ENCODE measurements around the gene NLRC5.
"Not testable (repeated sequence)": the region's sequence is repeated elsewhere in the genome, so short reads cannot be mapped to it uniquely, and the experiment has no call there.

NLRC5 gene

GRCh38 chr16:56984639-56985038, 4.7 kb upstream of the NLRC5 start:
- DNase-seq: no peak

DNA sequence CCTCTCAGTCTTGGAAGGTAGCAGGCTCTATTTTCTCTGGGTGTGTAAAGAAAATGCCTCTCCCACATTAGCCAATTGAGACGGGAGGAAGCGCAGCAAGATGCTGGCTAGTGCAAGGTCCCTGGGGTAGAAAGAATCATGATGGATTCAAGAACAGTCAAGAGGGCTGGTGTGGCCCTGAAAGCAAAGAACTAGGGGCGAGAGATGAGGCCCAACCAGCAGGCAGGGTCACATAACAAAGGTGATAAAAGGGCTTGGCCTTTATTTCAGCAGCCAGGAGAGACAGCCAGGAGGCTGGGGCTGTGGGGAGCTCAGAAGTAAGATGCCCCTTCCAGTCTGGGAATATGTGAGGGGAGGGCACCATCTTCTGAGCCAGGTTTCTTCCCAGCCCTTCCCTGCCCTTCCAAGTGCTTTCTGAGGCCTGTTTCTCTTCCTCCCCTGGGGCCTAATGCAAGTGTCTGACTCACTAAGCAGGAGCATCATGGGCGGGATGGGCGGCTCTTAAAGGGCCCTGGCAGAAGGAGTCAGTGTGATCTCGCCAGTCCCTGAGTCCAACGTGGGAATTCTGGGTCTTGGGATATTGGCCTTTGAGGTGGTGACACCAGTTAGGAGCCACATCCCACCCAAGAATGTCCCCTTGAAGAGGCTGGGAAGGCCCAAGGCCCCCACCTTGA, 3.9 kb upstream of the NLRC5 start:
- DNase-seq: no peak

GRCh38 chr16:56985962-56986360, 3.4 kb upstream of the NLRC5 start:
- DNase-seq: no peak

- no peak for DNase-seq
Measured at GRCh38 chr16:56986361-56986760, 3.0 kb upstream of the NLRC5 start.

- not testable (repeated sequence) for DNase-seq
Measured at GRCh38 chr16:56986908-56987307, 2.4 kb upstream of the NLRC5 start.

DNA sequence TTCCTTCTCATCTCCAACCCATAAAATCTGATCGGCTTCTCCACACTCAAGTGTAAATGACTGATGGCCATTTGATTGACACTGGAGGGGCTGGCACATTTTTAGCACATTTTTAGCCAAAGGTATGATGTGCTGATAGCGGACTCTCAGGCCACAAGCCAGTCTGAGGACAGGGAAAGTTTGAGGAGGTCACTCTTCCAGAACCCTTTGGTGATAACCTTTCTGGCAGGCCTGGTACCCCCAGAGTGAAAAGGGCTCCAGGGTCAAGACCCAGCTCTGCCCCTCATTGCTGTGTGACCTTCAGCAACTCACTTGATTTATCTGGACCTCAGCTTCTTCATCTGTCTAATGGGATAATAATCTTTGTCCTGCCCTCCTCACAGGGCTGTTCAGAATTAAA, 1.7 kb upstream of the NLRC5 start:
- DNase-seq: peak; percentile 17

DNA sequence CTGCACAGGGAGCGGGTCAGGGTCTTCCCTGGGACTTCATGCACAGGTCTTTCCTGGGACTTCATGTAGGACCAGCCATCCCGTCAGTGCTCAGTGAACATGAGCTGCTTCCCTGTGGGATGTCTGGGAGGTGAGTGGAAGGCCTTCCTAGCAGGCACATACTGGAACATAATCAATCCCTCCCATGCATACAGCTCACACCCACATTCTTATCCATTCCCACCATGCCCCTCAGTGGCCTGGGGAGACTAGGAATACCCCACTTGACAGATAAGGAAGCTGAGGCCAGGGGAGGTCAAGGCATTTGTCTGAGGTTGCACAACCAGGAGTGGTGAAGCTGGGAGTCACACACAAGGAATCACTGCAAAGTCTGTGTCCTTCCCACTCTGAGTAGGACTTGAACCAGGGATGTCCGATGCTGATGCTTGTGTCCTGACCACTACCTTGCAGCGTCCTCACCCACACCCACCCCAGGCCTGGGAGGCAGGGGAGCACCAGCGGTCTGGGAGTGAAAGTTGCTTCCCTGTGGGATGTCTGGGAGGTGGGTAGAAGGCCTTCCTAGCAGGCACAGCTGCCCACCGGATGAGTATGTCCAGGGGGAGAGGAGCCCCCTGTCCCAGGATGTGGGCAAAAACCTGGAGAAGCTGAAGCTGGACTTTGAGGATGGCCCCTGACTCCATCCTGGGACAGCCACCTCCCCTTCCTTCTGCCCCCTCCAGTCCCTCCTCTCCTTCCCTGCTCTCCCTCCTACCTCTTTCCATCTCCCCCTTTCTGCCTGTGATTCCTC, 1.0 kb upstream of the NLRC5 start:
- DNase-seq: peak; percentile 24

GRCh38 chr16:56989988-56990387, 631 bp downstream of the NLRC5 start:
- peak; percentile 20 for DNase-seq

DNA sequence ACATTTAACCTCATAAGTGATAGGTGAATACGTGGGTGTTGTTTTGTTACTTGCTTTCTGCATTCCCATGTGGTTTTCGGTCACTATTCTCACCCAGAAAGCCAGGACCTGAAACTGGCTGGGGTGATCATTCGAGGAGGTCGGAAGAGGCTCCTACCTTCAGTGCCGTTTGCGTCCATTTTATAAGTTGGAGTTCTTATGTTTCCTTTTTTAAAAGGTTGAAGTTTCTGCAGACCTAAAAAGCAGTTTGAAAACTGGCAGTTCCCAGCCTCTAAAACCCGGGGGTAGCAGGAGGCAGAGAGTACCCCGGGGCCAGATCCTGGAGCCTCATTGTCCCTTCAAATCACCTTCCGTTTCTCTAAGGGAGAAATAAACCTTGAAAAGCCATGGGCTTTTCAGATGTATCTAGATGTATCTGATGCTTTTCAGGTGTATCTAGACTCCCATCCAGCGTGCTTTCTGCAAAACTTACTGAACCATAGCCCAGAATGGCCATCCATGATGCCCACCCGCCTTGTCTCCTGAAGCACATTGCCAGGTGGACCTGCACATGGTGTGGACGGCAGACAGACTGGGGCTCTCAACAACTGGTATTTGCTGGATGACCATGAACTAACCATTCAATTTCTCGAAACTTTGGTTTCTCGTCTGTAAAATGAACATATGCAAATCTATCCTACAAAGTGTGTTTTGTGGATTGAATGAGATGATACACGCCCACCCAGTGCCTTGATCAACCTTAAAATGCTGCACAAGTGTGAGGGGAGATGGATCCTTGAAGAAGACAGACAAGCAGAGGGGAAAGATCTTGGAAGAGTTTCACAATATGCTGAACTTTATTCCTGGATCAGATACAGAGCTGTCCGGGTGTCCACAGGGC, 1.3 kb downstream of the NLRC5 start:
- DNase-seq: peak; percentile 29

- peak; percentile 17 for DNase-seq
Measured at GRCh38 chr16:56992431-56992830, 3.1 kb downstream of the NLRC5 start.

DNA sequence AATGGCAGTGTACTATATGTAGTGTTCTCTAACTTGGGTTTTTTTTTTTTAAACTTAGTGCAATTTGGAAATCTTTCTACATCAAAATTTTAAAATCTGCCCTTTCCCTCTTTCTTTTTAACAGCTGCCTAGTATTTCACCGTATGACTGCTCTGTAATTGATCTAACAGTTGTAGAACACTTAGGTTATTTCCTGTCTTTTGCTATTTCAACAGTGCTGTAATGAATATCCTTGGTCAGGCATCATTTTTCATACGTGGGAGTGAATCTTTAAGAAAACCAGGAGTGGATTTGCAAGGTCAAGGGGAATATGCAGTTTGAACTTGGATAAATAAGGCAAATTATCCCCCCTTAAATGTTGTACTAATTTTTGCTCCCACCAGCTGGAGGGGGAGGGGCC, 3.8 kb downstream of the NLRC5 start:
- DNase-seq: no peak

DNA sequence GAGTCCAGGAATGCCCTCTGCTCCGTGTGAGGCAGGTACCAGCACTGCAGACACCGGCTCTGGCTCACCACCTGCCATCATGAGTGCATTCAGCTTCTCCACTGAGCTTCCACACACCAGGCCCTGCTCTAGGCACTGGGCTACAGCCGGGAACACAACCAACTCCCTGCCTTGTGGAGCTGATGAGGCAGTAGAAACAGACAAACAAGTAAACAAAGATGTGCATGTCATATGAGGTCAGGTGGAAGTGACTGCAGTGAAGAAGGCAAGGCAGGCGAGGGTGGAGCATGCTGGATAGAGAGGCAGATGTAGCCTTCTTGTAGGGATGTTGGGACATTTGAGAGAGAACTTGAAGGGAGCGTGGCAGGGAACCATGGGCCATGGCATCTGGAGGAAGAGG, 5.0 kb downstream of the NLRC5 start:
- DNase-seq: peak; percentile 37

DNA sequence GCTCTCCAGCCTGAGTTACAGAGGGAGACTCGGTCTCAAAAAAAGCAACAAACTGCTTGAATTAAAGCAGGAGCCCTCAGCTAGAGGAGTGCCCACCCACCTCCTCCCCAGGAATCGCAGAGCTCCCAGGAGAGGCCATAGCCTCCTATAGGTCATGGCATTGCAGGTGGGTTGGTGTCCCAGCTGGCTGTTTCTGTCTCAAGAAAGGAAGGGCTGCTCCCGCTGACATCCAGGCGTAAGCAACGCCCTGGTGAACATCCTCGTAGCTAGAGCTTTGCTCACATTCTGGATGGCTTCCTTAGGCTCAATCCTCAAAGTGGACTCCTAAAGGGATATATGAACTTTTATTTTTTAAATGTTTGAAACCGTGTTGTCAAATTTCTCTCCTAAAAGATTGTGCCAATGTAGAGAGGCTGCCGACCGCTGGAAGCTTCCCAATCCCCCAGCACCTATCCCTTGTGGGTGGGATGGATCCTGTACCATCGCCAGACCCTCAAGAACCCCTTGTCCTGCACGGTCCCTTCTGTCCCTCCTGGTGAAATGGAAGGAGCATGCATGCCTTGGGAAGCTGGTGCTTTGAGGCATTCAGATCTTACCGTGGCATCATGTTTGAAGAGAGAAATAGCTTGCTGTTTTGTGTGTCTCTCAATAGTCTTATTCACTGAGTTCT, 5.9 kb downstream of the NLRC5 start:
- peak; percentile 15 for DNase-seq

- DNase-seq: peak; percentile 6
Measured at GRCh38 chr16:56997264-56997663, 7.9 kb downstream of the NLRC5 start.

- no peak for DNase-seq
Measured at GRCh38 chr16:56997931-56998330, 8.6 kb downstream of the NLRC5 start.

DNA sequence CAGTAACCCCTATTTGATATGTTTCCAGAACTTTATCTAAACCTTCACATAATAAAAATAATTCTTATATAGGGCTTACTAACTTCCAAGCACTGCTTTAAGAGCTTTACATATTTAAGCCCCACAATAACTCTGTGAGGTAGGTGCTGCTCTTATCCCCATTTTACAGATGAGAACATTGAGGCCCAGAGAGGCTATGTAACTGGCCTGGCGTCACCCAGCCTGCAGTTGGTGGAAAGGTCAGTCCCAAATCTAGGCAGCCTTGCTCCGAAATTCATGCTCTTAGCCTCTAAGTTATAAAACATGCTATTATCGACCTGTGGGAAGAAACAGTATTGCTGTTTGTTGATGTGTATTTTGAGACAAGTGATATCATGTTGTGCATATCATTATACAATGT, 9.0 kb downstream of the NLRC5 start:
- DNase-seq: no peak

- DNase-seq: no peak
Measured at GRCh38 chr16:56998861-56999260, 9.5 kb downstream of the NLRC5 start.

- peak; percentile 47 for DNase-seq
Measured at GRCh38 chr16:56999409-57000270, 10.3 kb downstream of the NLRC5 start.

GRCh38 chr16:57000271-57001025, 11.1 kb downstream of the NLRC5 start:
- peak; percentile 56 for DNase-seq

- DNase-seq: no peak
Measured at GRCh38 chr16:57001026-57001679, 11.8 kb downstream of the NLRC5 start.

Measured in activated T-cell treated with anti-CD3 and anti-CD28 coated beads, Interleukin-2, amount 50 U/mL, for 1 hour (primary cell).